HepG2 (cell line): ENCODE data around the gene INPP5K. TPM values are rescaled to one million over a fixed set of nuclear protein-coding genes. Genes with fewer than 3 reads are reported as not detected.

Experiments
- ATAC-seq: fragments of 200-7000 bp; cut with Tn5 transposase; 3 replicates; pipeline ENCODE4 v1.9.1; 2020; ENCODE audit warnings: mild to moderate bottlenecking, moderate library complexity
- BruUV-seq: library from RNA; stranded (reverse); fragments of 400-500 nt; replicated peaks from 2 replicates; lab custom pipeline; 2021; lab: Mats Ljungman, UMichigan
- CTCF ChIA-PET: fragments of 300-600 bp; formaldehyde crosslinking; extraction: SDS; loops from one replicate; lab custom pipeline; 2021; ENCODE audit warnings: low total read pairs, inconsistent platforms, low intra/inter-chr PET ratio; lab: Yijun Ruan, JAX
- POLR2A ChIA-PET: fragments of 350-600 bp; sonication (Branson Sonifier 250); formaldehyde crosslinking; loops from one replicate; lab custom pipeline; 2020; ENCODE audit warnings: antibody characterized with exemption, inconsistent platforms; lab: Yijun Ruan, JAX
- DNase-seq: peaks from one replicate; pipeline ENCODE4 v3.0.0-alpha.2; 2015; ENCODE audit warnings: low spot score
- FAIRE-seq: peaks from 3 replicates; lab custom pipeline; 2011; peaks lifted over from hg19 to GRCh38; lab: Jason Lieb, UNC
- H2AFZ ChIP-seq: one replicate; pipeline ENCODE4 v1.6.1; 2011; ENCODE audit warnings: low read length, inconsistent platforms
- H3K27ac ChIP-seq: fragments of 300-600 bp; 3 replicates; pipeline ENCODE4 v1.8.0; 2011; ENCODE audit warnings: mixed run types, mild to moderate bottlenecking, mixed read lengths, low read length, inconsistent platforms; ENCODE audit not compliant: insufficient read depth; ENCODE audit errors: extremely low read length
- H3K27me3 ChIP-seq, 2 experiments: fragments of 200-600 bp in 1 of 2; 2 replicates in 1 of 2; 3 replicates in 1 of 2; pipeline versions ENCODE4 v1.6.0 to v1.8.0; 2011; ENCODE audit warnings: low read length in 2 of 2, mild to moderate bottlenecking in 2 of 2, moderate library complexity in 2 of 2, inconsistent platforms in 1 of 2; ENCODE audit not compliant: insufficient read depth in 2 of 2, control insufficient read depth in 1 of 2
- H3K36me3 ChIP-seq, 2 experiments: fragments of 200-600 bp in 1 of 2; replicated peaks in 1 of 2; 2 replicates in 1 of 2; 3 replicates in 1 of 2; pipeline versions ENCODE4 v1.5.1 to v1.8.0; 2011; ENCODE audit warnings: low read length in 2 of 2, inconsistent platforms in 1 of 2; ENCODE audit not compliant: insufficient read depth in 2 of 2, control insufficient read depth in 1 of 2
- H3K4me1 ChIP-seq: 2 replicates; pipeline ENCODE4 v1.5.1; 2012; ENCODE audit warnings: low read length, inconsistent platforms; ENCODE audit not compliant: insufficient read depth
- H3K4me2 ChIP-seq: 2 replicates; pipeline ENCODE4 v1.6.0; 2011; ENCODE audit warnings: low read depth, low read length, inconsistent platforms
- H3K4me3 ChIP-seq, 3 experiments: fragments of 200-600 bp in 1 of 3; sonication (generic), shearing (Covaris generic) in 1 of 3; replicated peaks in 1 of 3; 2 replicates each; pipeline ENCODE4 v1.5.1; 2011 to 2016; ENCODE audit warnings: low read length in 3 of 3, inconsistent platforms in 2 of 3, low read depth in 2 of 3, mild to moderate bottlenecking in 2 of 3, control low read depth in 1 of 3, mixed read lengths in 1 of 3; ENCODE audit not compliant: insufficient read depth in 1 of 3
- H3K79me2 ChIP-seq: one replicate; pipeline ENCODE4 v1.6.1; 2011; ENCODE audit warnings: low read length, inconsistent platforms; ENCODE audit not compliant: insufficient read depth
- H3K9ac ChIP-seq: 2 replicates; pipeline ENCODE4 v1.6.0; 2011; ENCODE audit warnings: mild to moderate bottlenecking, low read depth, low read length, inconsistent platforms; ENCODE audit not compliant: insufficient read depth
- H3K9me3 ChIP-seq: 2 replicates; pipeline ENCODE4 v1.5.1; 2012; ENCODE audit warnings: mild to moderate bottlenecking, low read length
- H4K20me1 ChIP-seq: 2 replicates; pipeline ENCODE4 v1.6.0; 2011; ENCODE audit warnings: inconsistent platforms, mild to moderate bottlenecking, low read length, moderate library complexity; ENCODE audit not compliant: insufficient read depth
- AKAP8 ChIP-seq: sonication (generic); formaldehyde crosslinking; IDR thresholded peaks from 2 replicates; pipeline ENCODE4 v1.5.1; 2020; ENCODE audit warnings: mild to moderate bottlenecking, missing genetic modification reagents
- CHCHD3 ChIP-seq: sonication (generic); formaldehyde crosslinking; IDR thresholded peaks from 2 replicates; pipeline ENCODE4 v1.8.0; 2022; ENCODE audit warnings: mild to moderate bottlenecking, missing genetic modification reagents, moderate library complexity
- NR3C1 ChIP-seq: sonication (generic); formaldehyde crosslinking; IDR thresholded peaks from 2 replicates; pipeline ENCODE4 v1.4.0; 2020; ENCODE audit warnings: missing genetic modification reagents
- U2AF2 ChIP-seq: fragments of 200-400 bp; formaldehyde crosslinking; IDR thresholded peaks from 2 replicates; pipeline ENCODE4 v1.6.1; 2017; ENCODE audit warnings: low read depth, mild to moderate bottlenecking, low read length
- ZNF567 ChIP-seq: sonication (generic); formaldehyde crosslinking; IDR thresholded peaks from 2 replicates; pipeline ENCODE4 v1.8.1; 2023; ENCODE audit warnings: mild to moderate bottlenecking, missing genetic modification reagents, borderline replicate concordance
- WGBS: methylation state at CpG from one replicate; pipeline ENCODE4 v1.1.6; 2017; ENCODE audit warnings: low lambda C conversion rate; 5-methylcytosine and 5-hydroxymethylcytosine counted together
- in situ Hi-C: cut with HindIII; loops from 2 replicates; pipeline ENCODE4 v1.10.0; 2017; ENCODE audit warnings: low pct_unique_long_range_greater_than_20kb; ENCODE audit not compliant: extremely low pct_ligation_motif_present
- intact Hi-C: fragments of 100-400 bp; cut with micrococcal nuclease; formaldehyde crosslinking; loops from one replicate; pipeline ENCODE4 v1.10.0; 2022; ENCODE audit not compliant: unreplicated experiment
- polyA plus RNA-seq, 8 experiments: library from polyadenylated mRNA; depleted of rRNA in 3 of 8; stranded (reverse) in 7 of 8; unstranded in 1 of 8; fragments of >200 nt; fragmentation: Illumina TruSeq in 4 of 8; extraction: Trizol in 4 of 8; gene quantifications; 2 replicates each; pipeline versions ENCODE4 v1.2.1 to v1.2.3, GENCODE V29; 2011 to 2016; ENCODE audit warnings: low read depth in 4 of 8, missing spikeins in 1 of 8, mixed read lengths in 1 of 8; ENCODE audit not compliant: insufficient read depth in 1 of 8
- total RNA-seq, 5 experiments: library from RNA; depleted of rRNA; stranded (reverse); fragments of >200 nt; fragmentation: Illumina TruSeq; extraction: Trizol; gene quantifications; 2 replicates each; pipeline ENCODE4 v1.2.3, GENCODE V29; 2016; ENCODE audit warnings: low read depth in 1 of 5
- TF ChIP-seq, protein P1 (sequence below): sonication (generic); formaldehyde crosslinking; IDR thresholded peaks from 2 replicates; pipeline ENCODE4 v1.4.0; 2020; ENCODE audit warnings: mild to moderate bottlenecking, missing genetic modification reagents

Gene INPP5K
- total and polyA plus RNA-seq, 2 of the 13 experiments (the other 11 are each of a cell fraction or from before 2014, with no cell fraction given) = 4.8 to 9.6 TPM

DNA sequence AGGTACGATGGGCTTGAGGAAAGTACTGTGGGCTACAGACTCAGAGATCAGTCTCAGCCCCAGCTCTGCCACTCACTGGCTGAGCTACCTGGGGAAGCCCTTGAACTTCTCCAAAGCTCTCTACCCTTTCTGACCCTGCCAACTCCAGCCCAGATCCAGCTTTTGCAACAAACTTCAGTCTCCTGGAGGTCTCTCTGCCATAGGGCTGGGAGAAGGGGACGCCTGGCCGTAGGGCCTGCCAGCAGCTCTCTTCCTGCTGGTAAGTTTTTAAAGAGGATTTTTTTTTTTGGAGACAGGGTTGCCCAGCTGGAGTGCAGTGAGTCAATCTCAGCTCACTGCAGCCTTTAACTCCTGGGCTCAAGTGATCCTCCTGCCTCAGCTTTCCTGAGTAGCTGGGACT, 11.5 kb downstream of the INPP5K start:
- FAIRE-seq (no peak), DNase-seq (no peak), ATAC-seq (no peak)
- Histone ChIP-seq H3K4me3 (no peak overlapping the region), H3K9ac (no peak overlapping the region), H3K4me1 (peaks cover 11% of the 10 kb centered on the region), H3K36me3 (no peaks in the 10 kb centered on the region), H3K27ac (no peak overlapping the region), H2AFZ (no peak overlapping the region), H3K27me3 (no peaks in the 10 kb centered on the region), H4K20me1 (no peaks in the 10 kb centered on the region), H3K4me2 (no peak overlapping the region), H3K79me2 (no peaks in the 10 kb centered on the region), H3K9me3 (no peaks in the 10 kb centered on the region)
- 86% methylated on average over 3 of the region's 3 CpGs for WGBS
- in situ Hi-C loops = no loop called here
- ChIA-PET POLR2A (interaction anchor here (0.7 to 1.0 kb wide), 2 partner anchors 8 to 13 kb away, joined by 3 to 4 read pairs; no protein-coding TSS in a partner anchor), CTCF (no interaction called here)
- no TSS peak for BruUV-seq
- TF ChIP-seq NR3C1 = no peak
- no peak for TF ChIP-seq AKAP8 (CRISPR knock-in tag)
- no peak for TF ChIP-seq ZNF567 (CRISPR knock-in tag)
- intact Hi-C loops = no loop called here

DNA sequence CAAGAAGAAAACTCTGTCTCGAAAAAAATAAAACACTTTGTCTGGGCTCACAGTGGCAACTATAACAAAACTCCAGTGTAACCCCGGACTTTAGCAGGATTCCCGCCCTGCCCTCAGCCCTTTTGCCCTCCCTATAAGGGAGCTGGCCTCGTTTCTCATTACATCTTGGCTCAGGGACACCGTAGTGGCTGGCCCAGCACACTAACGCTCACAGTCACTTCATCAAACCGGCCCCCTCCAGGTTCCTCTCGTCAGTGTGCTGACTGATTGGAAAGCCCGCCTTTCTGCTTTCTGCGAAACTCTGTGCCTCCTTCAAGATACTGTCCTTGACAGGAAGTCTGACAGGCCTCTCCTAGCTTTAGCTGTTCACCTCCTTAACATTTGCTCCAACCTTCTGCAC, 12.7 kb downstream of the INPP5K start:
- H3K79me2 ChIP-seq = no peaks in the 10 kb centered on the region
- FAIRE-seq (no peak), ATAC-seq (no peak; the same call in 2 of the 3 replicates), DNase-seq (no peak)
- H3K4me3 ChIP-seq = no peak overlapping the region
- 66% methylated on average over 10 of the region's 10 CpGs for WGBS
- H3K9ac ChIP-seq = no peak overlapping the region
- H3K27ac ChIP-seq = no peak overlapping the region
- in situ Hi-C loops = no loop called here
- H3K4me1 ChIP-seq = no peaks in the 10 kb centered on the region
- intact Hi-C loops = no loop called here
- H2AFZ ChIP-seq = no peak overlapping the region
- no peaks in the 10 kb centered on the region for H3K36me3 ChIP-seq
- no peak overlapping the region for H3K4me2 ChIP-seq
- POLR2A ChIA-PET = no interaction called here
- TF ChIP-seq U2AF2 (no peak), CHCHD3 (CRISPR knock-in tag) (no peak)
- TF ChIP-seq, protein P1, sequence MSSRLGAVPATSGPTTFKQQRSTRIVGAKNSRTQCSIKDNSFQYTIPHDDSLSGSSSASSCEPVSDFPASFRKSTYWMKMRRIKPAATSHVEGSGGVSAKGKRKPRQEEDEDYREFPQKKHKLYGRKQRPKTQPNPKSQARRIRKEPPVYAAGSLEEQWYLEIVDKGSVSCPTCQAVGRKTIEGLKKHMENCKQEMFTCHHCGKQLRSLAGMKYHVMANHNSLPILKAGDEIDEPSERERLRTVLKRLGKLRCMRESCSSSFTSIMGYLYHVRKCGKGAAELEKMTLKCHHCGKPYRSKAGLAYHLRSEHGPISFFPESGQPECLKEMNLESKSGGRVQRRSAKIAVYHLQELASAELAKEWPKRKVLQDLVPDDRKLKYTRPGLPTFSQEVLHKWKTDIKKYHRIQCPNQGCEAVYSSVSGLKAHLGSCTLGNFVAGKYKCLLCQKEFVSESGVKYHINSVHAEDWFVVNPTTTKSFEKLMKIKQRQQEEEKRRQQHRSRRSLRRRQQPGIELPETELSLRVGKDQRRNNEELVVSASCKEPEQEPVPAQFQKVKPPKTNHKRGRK (CRISPR knock-in tag) = no peak
- H4K20me1 ChIP-seq = no peaks in the 10 kb centered on the region
- H3K9me3 ChIP-seq = no peaks in the 10 kb centered on the region
- CTCF ChIA-PET = no interaction called here
- no peaks in the 10 kb centered on the region for H3K27me3 ChIP-seq
- no TSS peak for BruUV-seq
